ENCODE measurements around the gene TGFBR2.
A peak's percentile ranks its signal among the peaks of the same experiment; 100 is the strongest.

The TGFBR2 gene

GRCh38 chr3:30626443-30627180 is 20.2 kb downstream of the TGFBR2 start (continued):
- TF ChIP-seq INSM2 (tag by site-specific recombination; IDR thresholded peaks at IDR 0.05) (peak; percentile 36; the same call in 1 of the 2 replicates), ZNF776 (tag by site-specific recombination; IDR thresholded peaks at IDR 0.05; ENCODE audit: borderline replicate concordance) (no peak), ZSCAN30 (tag by site-specific recombination; IDR thresholded peaks at IDR 0.05) (no peak), GLIS2 (tag by site-specific recombination; IDR thresholded peaks at IDR 0.05) (no peak), ZSCAN18 (tag by site-specific recombination; IDR thresholded peaks at IDR 0.05) (no peak), ZBTB6 (tag by site-specific recombination; IDR thresholded peaks at IDR 0.05) (no peak), SETDB1 (IDR thresholded peaks at IDR 0.05; ENCODE audit: insufficient read length, low read length) (no peak), ZNF626 (tag by site-specific recombination; IDR thresholded peaks at IDR 0.05) (no peak), ZNF660 (tag by site-specific recombination; IDR thresholded peaks at IDR 0.05) (0 out of 2 replicates have a peak, but pooled peaks have one; percentile 33), ZNF121 (tag by site-specific recombination; IDR thresholded peaks at IDR 0.05) (no peak), ATF2 (tag by site-specific recombination; IDR thresholded peaks at IDR 0.05; ENCODE audit: low read depth) (peak; percentile 89), ZNF600 (tag by site-specific recombination; IDR thresholded peaks at IDR 0.05) (no peak), ZNF639 (tag by site-specific recombination; IDR thresholded peaks at IDR 0.05) (no peak), ZNF350 (tag by site-specific recombination; IDR thresholded peaks at IDR 0.05) (no peak), ZNF138 (tag by site-specific recombination; IDR thresholded peaks at IDR 0.05; ENCODE audit: borderline replicate concordance) (no peak), ZNF48 (tag by site-specific recombination; IDR thresholded peaks at IDR 0.05) (no peak), ZBTB48 (tag by site-specific recombination; IDR thresholded peaks at IDR 0.05) (no peak), ZNF214 (tag by site-specific recombination; IDR thresholded peaks at IDR 0.05; ENCODE audit: borderline replicate concordance) (no peak), ELK4 (IDR thresholded peaks at IDR 0.05; ENCODE audit: borderline replicate concordance, low read depth, low read length) (no peak), OSR2 (tag by site-specific recombination; IDR thresholded peaks at IDR 0.05) (peak; percentile 64), ZBTB20 (tag by site-specific recombination; IDR thresholded peaks at IDR 0.05) (no peak), ZNF18 (tag by site-specific recombination; IDR thresholded peaks at IDR 0.05) (no peak), KLF17 (tag by site-specific recombination; IDR thresholded peaks at IDR 0.05) (no peak), ZNF514 (tag by site-specific recombination; IDR thresholded peaks at IDR 0.05) (no peak), ZNF366 (tag by site-specific recombination; conservative IDR thresholded peaks at IDR 0.05) (peak; percentile 46; the same call in 1 of the 2 replicates)
- TF ChIP-seq, protein P1, sequence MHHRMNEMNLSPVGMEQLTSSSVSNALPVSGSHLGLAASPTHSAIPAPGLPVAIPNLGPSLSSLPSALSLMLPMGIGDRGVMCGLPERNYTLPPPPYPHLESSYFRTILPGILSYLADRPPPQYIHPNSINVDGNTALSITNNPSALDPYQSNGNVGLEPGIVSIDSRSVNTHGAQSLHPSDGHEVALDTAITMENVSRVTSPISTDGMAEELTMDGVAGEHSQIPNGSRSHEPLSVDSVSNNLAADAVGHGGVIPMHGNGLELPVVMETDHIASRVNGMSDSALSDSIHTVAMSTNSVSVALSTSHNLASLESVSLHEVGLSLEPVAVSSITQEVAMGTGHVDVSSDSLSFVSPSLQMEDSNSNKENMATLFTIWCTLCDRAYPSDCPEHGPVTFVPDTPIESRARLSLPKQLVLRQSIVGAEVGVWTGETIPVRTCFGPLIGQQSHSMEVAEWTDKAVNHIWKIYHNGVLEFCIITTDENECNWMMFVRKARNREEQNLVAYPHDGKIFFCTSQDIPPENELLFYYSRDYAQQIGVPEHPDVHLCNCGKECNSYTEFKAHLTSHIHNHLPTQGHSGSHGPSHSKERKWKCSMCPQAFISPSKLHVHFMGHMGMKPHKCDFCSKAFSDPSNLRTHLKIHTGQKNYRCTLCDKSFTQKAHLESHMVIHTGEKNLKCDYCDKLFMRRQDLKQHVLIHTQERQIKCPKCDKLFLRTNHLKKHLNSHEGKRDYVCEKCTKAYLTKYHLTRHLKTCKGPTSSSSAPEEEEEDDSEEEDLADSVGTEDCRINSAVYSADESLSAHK (tag by site-specific recombination; IDR thresholded peaks at IDR 0.05), result no peak

Data from HEK293 (cell line).